ENCODE measurements around the gene LIMCH1.

DNA sequence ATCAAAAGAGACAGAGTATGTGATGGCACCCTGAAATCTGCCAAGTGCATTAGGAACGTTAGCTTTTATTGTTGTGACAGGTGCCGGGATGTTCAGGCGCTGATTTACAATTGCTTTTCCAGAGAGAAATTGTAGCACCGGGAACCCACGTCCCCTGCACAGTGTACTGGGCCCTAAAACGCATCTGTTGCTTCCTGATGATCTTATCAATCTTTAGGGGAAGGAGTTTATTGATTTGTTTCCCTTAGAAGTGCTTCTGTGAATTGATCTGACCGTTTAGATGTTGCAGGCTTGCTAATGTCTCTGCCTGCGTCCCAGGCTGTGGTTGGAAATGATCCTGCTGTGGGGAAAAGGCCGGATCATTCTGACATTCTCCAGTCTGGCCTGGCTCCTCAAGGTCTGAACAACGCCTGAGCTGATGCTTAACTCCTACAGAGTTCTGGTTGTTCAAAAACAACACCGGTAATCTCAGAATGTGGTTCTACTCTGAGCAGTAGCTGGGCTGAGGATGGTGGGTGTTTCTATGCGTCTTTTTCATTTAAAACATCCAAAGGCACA, 193.7 kb downstream of the LIMCH1 start:
- no peak for TF ChIP-seq POLR2AphosphoS5 (IDR thresholded peaks at IDR 0.05; ENCODE audit: low read depth, low read length)
- TF ChIP-seq, protein P1, sequence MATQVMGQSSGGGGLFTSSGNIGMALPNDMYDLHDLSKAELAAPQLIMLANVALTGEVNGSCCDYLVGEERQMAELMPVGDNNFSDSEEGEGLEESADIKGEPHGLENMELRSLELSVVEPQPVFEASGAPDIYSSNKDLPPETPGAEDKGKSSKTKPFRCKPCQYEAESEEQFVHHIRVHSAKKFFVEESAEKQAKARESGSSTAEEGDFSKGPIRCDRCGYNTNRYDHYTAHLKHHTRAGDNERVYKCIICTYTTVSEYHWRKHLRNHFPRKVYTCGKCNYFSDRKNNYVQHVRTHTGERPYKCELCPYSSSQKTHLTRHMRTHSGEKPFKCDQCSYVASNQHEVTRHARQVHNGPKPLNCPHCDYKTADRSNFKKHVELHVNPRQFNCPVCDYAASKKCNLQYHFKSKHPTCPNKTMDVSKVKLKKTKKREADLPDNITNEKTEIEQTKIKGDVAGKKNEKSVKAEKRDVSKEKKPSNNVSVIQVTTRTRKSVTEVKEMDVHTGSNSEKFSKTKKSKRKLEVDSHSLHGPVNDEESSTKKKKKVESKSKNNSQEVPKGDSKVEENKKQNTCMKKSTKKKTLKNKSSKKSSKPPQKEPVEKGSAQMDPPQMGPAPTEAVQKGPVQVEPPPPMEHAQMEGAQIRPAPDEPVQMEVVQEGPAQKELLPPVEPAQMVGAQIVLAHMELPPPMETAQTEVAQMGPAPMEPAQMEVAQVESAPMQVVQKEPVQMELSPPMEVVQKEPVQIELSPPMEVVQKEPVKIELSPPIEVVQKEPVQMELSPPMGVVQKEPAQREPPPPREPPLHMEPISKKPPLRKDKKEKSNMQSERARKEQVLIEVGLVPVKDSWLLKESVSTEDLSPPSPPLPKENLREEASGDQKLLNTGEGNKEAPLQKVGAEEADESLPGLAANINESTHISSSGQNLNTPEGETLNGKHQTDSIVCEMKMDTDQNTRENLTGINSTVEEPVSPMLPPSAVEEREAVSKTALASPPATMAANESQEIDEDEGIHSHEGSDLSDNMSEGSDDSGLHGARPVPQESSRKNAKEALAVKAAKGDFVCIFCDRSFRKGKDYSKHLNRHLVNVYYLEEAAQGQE (IDR thresholded peaks at IDR 0.05; ENCODE audit: low read depth), result no peak
- no peak for TF ChIP-seq POLR2A (IDR thresholded peaks at IDR 0.05; ENCODE audit: borderline replicate concordance, extremely low read depth, insufficient read depth, insufficient read length)
- no peak for TF ChIP-seq RAD21 (IDR thresholded peaks at IDR 0.05; ENCODE audit: low read depth)
- no peak for TF ChIP-seq EGR1 (IDR thresholded peaks at IDR 0.05; ENCODE audit: low read depth)
- TF ChIP-seq, protein P2, sequence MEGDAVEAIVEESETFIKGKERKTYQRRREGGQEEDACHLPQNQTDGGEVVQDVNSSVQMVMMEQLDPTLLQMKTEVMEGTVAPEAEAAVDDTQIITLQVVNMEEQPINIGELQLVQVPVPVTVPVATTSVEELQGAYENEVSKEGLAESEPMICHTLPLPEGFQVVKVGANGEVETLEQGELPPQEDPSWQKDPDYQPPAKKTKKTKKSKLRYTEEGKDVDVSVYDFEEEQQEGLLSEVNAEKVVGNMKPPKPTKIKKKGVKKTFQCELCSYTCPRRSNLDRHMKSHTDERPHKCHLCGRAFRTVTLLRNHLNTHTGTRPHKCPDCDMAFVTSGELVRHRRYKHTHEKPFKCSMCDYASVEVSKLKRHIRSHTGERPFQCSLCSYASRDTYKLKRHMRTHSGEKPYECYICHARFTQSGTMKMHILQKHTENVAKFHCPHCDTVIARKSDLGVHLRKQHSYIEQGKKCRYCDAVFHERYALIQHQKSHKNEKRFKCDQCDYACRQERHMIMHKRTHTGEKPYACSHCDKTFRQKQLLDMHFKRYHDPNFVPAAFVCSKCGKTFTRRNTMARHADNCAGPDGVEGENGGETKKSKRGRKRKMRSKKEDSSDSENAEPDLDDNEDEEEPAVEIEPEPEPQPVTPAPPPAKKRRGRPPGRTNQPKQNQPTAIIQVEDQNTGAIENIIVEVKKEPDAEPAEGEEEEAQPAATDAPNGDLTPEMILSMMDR (IDR thresholded peaks at IDR 0.05 in 2 of 3, conservative IDR thresholded peaks at IDR 0.05 in 1 of 3; ENCODE audit: borderline replicate concordance in 1 of 3, insufficient read depth in 1 of 3, low read depth in 2 of 3, low read length in 2 of 3), result no peak
- no peak for TF ChIP-seq TCF7L2 (IDR thresholded peaks at IDR 0.05; ENCODE audit: borderline replicate concordance, extremely low read depth, insufficient read depth, insufficient read length)
- TF ChIP-seq EZH2 (IDR thresholded peaks at IDR 0.05), result no peak
